Lower leg skin (tissue), 3 donors: ENCODE measurements around the gene STAC.

Experiments
- POLR2A ChIP-seq, 2 donors: fragments of 450-650 bp; IDR thresholded peaks; one replicate each; pipeline ENCODE4 v1.6.1; 2016 to 2017; ENCODE audit warnings: antibody characterized with exemption in 2 of 2, mild to moderate bottlenecking in 1 of 2, moderate library complexity in 1 of 2
- TF ChIP-seq, protein P1 (sequence below), 3 donors: fragments of 450-650 bp; IDR thresholded peaks; one replicate each; pipeline ENCODE4 v1.5.1; 2016; ENCODE audit warnings: antibody characterized with exemption in 3 of 3, mild to moderate bottlenecking in 3 of 3, moderate library complexity in 2 of 3

DNA sequence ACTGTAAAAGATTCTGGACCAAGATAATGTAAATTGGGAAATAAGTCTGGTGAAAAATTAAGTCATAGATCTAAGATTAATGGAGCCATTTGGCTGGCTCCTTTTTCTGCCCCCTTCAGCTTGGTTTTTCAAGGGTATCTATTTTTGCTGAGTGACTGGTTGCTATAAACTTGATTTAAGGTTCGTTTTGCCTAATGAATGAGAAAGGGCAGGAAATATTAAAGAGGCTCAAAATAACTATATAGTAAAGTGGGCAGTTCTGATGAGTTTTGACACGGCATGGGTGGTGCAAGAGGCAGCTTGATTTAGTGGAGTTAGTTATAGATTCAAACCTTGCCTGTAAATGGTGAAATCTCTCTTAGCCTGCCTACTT lies 140.7 kb downstream of the STAC start:
- TF ChIP-seq, protein P1, sequence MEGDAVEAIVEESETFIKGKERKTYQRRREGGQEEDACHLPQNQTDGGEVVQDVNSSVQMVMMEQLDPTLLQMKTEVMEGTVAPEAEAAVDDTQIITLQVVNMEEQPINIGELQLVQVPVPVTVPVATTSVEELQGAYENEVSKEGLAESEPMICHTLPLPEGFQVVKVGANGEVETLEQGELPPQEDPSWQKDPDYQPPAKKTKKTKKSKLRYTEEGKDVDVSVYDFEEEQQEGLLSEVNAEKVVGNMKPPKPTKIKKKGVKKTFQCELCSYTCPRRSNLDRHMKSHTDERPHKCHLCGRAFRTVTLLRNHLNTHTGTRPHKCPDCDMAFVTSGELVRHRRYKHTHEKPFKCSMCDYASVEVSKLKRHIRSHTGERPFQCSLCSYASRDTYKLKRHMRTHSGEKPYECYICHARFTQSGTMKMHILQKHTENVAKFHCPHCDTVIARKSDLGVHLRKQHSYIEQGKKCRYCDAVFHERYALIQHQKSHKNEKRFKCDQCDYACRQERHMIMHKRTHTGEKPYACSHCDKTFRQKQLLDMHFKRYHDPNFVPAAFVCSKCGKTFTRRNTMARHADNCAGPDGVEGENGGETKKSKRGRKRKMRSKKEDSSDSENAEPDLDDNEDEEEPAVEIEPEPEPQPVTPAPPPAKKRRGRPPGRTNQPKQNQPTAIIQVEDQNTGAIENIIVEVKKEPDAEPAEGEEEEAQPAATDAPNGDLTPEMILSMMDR (IDR thresholded peaks at IDR 0.05) = no peak
- TF ChIP-seq POLR2A (IDR thresholded peaks at IDR 0.05) = no peak
